ENCODE results near the gene AQP3. TPM values are rescaled to one million over a fixed set of nuclear protein-coding genes. Genes with fewer than 3 reads are reported as not detected.
A peak's percentile ranks its signal among the peaks of the same experiment; 100 is the strongest.

Gene AQP3
- total RNA-seq, 4 donors from 2014 or later: 1,484 to 2,988 (median 2,291) TPM

- Histone ChIP-seq H3K4me3 (no peak overlapping the region), H3K4me1 (peaks cover 15 to 79% (median 33%) of the 10 kb centered on the region in 3 donors), H3K27ac (peak overlapping the region; percentile 44 to 77 (median 74)), H3K9me3 (no peaks in the 10 kb centered on the region), H3K27me3 (no peaks in the 10 kb centered on the region), H3K36me3 (peaks cover 55 to 78% (median 68%) of the 10 kb centered on the region in 3 donors)
- WGBS, 2 donors: 53 to 65% methylated on average over 7 to 13 of the region's 14 CpGs
- DNase-seq: no peak
- TF ChIP-seq CTCF (IDR thresholded peaks at IDR 0.05) (no peak), POLR2A (IDR thresholded peaks at IDR 0.05) (no peak)
- intact Hi-C loops (cut with DNase I): loop anchor here (5.0 kb wide), 1 partner anchor 57 kb away; no protein-coding TSS in a partner anchor
Measured at GRCh38 chr9:33464045-33464636, 16.7 kb upstream of the AQP3 start.

- H3K4me3 ChIP-seq: no peak overlapping the region
- no peaks in the 10 kb centered on the region for H3K9me3 ChIP-seq
- H3K27ac ChIP-seq: peak overlapping the region; percentile 14 to 77 (median 74)
- H3K36me3 ChIP-seq: peaks cover 45 to 68% (median 58%) of the 10 kb centered on the region in 3 donors
- TF ChIP-seq POLR2A (IDR thresholded peaks at IDR 0.05) (no peak), CTCF (IDR thresholded peaks at IDR 0.05) (no peak)
- WGBS, 2 donors: 83 to 88% methylated on average over 11 to 14 of the region's 15 CpGs
- H3K4me1 ChIP-seq: peaks cover 20 to 89% (median 42%) of the 10 kb centered on the region in 3 donors
- intact Hi-C loops (cut with DNase I): loop anchor here (5.0 kb wide), 1 partner anchor 56 kb away; no protein-coding TSS in a partner anchor
- H3K27me3 ChIP-seq: no peaks in the 10 kb centered on the region
- no peak for DNase-seq
Measured at GRCh38 chr9:33463151-33463550, 15.8 kb upstream of the AQP3 start.

GRCh38 chr9:33461492-33461891 is 14.1 kb upstream of the AQP3 start:
- Histone ChIP-seq H3K36me3 (peaks cover 30 to 51% (median 43%) of the 10 kb centered on the region in 3 donors), H3K4me1 (peaks cover 20 to 94% (median 47%) of the 10 kb centered on the region in 3 donors), H3K27me3 (no peaks in the 10 kb centered on the region), H3K4me3 (no peak overlapping the region), H3K9me3 (no peaks in the 10 kb centered on the region), H3K27ac (peak overlapping the region; percentile 74 to 78 (median 76))
- intact Hi-C loops (cut with DNase I): loop anchor here (5.0 kb wide), 1 partner anchor 54 kb away; no protein-coding TSS in a partner anchor
- TF ChIP-seq CTCF (IDR thresholded peaks at IDR 0.05): no peak
- TF ChIP-seq POLR2A (IDR thresholded peaks at IDR 0.05): peak in 1 of 4 donors; percentile 14
- 32 to 35% methylated on average over 2 to 3 of the region's 3 CpGs for WGBS, 2 donors
- DNase-seq: no peak

- intact Hi-C loops (cut with DNase I): loop anchor here (5.0 kb wide), 1 partner anchor 54 kb away; no protein-coding TSS in a partner anchor
- TF ChIP-seq CTCF (IDR thresholded peaks at IDR 0.05): no peak
- no peak for TF ChIP-seq POLR2A (IDR thresholded peaks at IDR 0.05)
- peak overlapping the region; percentile 74 to 78 (median 76) for H3K27ac ChIP-seq
- H3K36me3 ChIP-seq: peaks cover 24 to 45% (median 37%) of the 10 kb centered on the region in 3 donors
- no peaks in the 10 kb centered on the region for H3K27me3 ChIP-seq
- H3K4me3 ChIP-seq: no peak overlapping the region
- H3K4me1 ChIP-seq: peaks cover 20 to 88% (median 47%) of the 10 kb centered on the region in 3 donors
- DNase-seq: no peak
- H3K9me3 ChIP-seq: no peaks in the 10 kb centered on the region
- 59 to 62% methylated on average over 9 to 10 of the region's 10 CpGs for WGBS, 2 donors
Measured at GRCh38 chr9:33460854-33461253, 13.5 kb upstream of the AQP3 start.

GRCh38 chr9:33459115-33459514 is 11.7 kb upstream of the AQP3 start:
- Histone ChIP-seq H3K27ac (peak overlapping the region; percentile 27 to 77 (median 74)), H3K9me3 (no peaks in the 10 kb centered on the region), H3K4me3 (no peak overlapping the region), H3K36me3 (peaks cover 12 to 27% (median 21%) of the 10 kb centered on the region in 3 donors), H3K27me3 (no peaks in the 10 kb centered on the region), H3K4me1 (peaks cover 20 to 77% (median 41%) of the 10 kb centered on the region in 3 donors)
- WGBS, 2 donors: 26 to 55% methylated on average over 3 of the region's 3 CpGs
- intact Hi-C loops (cut with DNase I): no loop called here
- TF ChIP-seq CTCF (IDR thresholded peaks at IDR 0.05) (no peak), POLR2A (IDR thresholded peaks at IDR 0.05) (no peak)
- DNase-seq: no peak
